ENCODE results near the gene VPS37D. TPM values are rescaled to one million over a fixed set of nuclear protein-coding genes. Genes with fewer than 3 reads are reported as not detected.
"Not testable (repeated sequence)": the region's sequence is repeated elsewhere in the genome, so short reads cannot be mapped to it uniquely, and the experiment has no call there.

Gene VPS37D
- total RNA-seq, 1 experiment from 2014 or later, result 8.7 TPM

DNA sequence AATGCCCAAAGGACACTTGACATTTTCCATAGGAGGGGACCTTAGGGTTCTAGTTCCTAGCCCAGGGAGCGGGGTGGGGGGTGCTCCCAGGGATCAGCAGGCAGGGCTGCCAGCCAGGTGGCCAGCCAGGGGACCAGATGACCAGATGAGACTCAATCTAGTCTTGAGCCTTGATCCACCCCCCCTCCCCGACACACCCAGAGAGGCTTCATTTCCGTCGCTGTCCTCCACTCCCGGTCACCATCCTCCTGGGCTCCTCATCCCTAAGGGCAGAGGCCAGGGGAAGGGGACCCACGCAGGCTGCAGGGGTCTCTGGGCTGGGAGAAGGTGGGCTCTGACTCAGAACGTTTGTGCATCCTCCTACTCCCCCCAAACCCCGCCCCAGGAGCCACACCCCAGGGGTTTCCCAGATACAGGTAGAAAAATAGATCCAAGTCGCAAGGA, 50.8 kb downstream of the VPS37D start:
- H3K4me3 ChIP-seq (ENCODE audit: low read depth, low read length, poor library complexity, severe bottlenecking), result peak overlapping the region; percentile 99
- H3K9me3 ChIP-seq (ENCODE audit: low read depth, low read length, poor library complexity, severe bottlenecking), result no peaks in the 10 kb centered on the region
- no peaks in the 10 kb centered on the region for H3K27me3 ChIP-seq (replicated peaks; ENCODE audit: insufficient read depth, low read depth, low read length, poor library complexity)
- no TSS peak for BruUV-seq (replicated peaks)
- no peak for DNase-seq (ENCODE audit: low spot score)
- ChIA-PET CTCF (no interaction called here), POLR2A (ENCODE audit: low non-redundant PET) (interaction anchor here (0.6 kb wide), 1 partner anchor 89 kb away, joined by 4 read pairs; no protein-coding TSS in a partner anchor)
- intact Hi-C loops (cut with micrococcal nuclease; ENCODE audit: unreplicated experiment), result loop anchor here (2.0 to 5.0 kb wide), 3 partner anchors 14 to 51 kb away; partner anchors contain the start of genes ABHD11 and VPS37D
- TF ChIP-seq EZH2 (IDR thresholded peaks at IDR 0.05; ENCODE audit: borderline replicate concordance, low read depth, low read length, poor library complexity, severe bottlenecking), result no peak
- TF ChIP-seq, protein P1, sequence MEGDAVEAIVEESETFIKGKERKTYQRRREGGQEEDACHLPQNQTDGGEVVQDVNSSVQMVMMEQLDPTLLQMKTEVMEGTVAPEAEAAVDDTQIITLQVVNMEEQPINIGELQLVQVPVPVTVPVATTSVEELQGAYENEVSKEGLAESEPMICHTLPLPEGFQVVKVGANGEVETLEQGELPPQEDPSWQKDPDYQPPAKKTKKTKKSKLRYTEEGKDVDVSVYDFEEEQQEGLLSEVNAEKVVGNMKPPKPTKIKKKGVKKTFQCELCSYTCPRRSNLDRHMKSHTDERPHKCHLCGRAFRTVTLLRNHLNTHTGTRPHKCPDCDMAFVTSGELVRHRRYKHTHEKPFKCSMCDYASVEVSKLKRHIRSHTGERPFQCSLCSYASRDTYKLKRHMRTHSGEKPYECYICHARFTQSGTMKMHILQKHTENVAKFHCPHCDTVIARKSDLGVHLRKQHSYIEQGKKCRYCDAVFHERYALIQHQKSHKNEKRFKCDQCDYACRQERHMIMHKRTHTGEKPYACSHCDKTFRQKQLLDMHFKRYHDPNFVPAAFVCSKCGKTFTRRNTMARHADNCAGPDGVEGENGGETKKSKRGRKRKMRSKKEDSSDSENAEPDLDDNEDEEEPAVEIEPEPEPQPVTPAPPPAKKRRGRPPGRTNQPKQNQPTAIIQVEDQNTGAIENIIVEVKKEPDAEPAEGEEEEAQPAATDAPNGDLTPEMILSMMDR (conservative IDR thresholded peaks at IDR 0.05; ENCODE audit: low read depth, low read length), result no peak
- H3K4me1 ChIP-seq (ENCODE audit: insufficient read depth, low read length, poor library complexity, severe bottlenecking), result peaks cover 38% of the 10 kb centered on the region
- H3K27ac ChIP-seq (ENCODE audit: low read depth, low read length, poor library complexity, severe bottlenecking), result peak overlapping the region; percentile 77
- H3K36me3 ChIP-seq (ENCODE audit: insufficient read depth, low read length, poor library complexity, severe bottlenecking), result no peaks in the 10 kb centered on the region

DNA sequence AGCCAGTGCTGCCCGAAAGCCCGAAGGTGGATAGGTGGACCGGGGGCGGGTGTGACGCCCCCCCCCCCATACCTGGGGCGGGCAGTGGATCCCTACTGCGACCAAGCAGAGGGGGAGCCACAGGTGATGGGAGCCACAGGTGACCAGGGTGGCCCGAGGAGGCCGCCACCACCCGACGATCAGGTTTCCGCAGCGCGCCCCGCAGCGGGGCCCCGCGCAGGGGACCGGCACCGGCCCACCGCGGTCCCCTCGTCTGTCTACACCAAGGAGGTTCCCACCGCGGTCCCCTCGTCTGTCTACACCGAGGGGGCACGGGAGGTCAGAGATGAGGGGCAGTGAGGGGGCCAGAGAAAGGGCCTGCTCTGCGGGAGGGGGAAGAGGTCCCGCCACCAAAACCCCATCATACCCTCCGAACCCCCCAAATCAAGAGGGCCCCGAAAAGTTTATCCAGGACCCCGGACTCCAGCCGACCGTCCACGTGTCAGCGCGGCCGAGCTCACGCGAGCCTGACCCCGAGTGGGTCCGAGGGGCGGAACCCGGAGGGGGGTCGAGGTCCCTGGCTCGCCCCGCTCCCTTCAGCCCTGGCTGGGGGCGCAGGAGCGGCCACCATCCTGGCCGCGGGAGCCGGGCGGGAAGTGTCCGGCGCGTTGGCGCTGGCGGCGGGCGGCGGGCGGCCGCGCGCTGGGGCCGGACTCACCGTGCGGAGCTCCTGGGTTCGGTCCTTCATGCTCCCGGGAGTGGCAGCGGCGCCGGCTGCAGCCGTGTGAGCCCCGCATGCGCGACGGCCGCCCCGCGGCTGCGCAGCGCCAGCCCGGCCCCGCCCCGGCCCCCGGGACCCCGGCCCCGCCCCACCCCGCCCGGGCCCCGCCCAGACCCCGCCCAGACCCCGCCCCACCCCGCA, 51.5 kb downstream of the VPS37D start, which contains the start of gene STX1A:
Gene STX1A (minus strand): TSS at position 765 of the 901 bp plus-strand sequence. CDS start 38 bp downstream, at position 727.
- H3K4me3 ChIP-seq (ENCODE audit: low read depth, low read length, poor library complexity, severe bottlenecking), result peak within 1 kb of the TSS; percentile 99
- intact Hi-C loops (cut with micrococcal nuclease; ENCODE audit: unreplicated experiment), result loop anchor here (1.0 to 5.0 kb wide), 4 partner anchors 14 to 52 kb away; partner anchors contain the start of genes ABHD11, BUD23, DNAJC30 and VPS37D
- H3K9me3 ChIP-seq (ENCODE audit: low read depth, low read length, poor library complexity, severe bottlenecking), result no peaks in the 10 kb centered on the region
- POLR2A ChIA-PET (ENCODE audit: low non-redundant PET), result no interaction called here
- H3K36me3 ChIP-seq (ENCODE audit: insufficient read depth, low read length, poor library complexity, severe bottlenecking), result no peaks in the 10 kb centered on the region
- peak within 1 kb of the TSS; percentile 77 for H3K27ac ChIP-seq (ENCODE audit: low read depth, low read length, poor library complexity, severe bottlenecking)
- no TSS peak for BruUV-seq (replicated peaks)
- no peaks in the 10 kb centered on the region for H3K27me3 ChIP-seq (replicated peaks; ENCODE audit: insufficient read depth, low read depth, low read length, poor library complexity)
- TF ChIP-seq, protein P1 (conservative IDR thresholded peaks at IDR 0.05; ENCODE audit: low read depth, low read length), result no peak
- TF ChIP-seq EZH2 (IDR thresholded peaks at IDR 0.05; ENCODE audit: borderline replicate concordance, low read depth, low read length, poor library complexity, severe bottlenecking), result no peak
- peaks cover 38% of the 10 kb centered on the region for H3K4me1 ChIP-seq (ENCODE audit: insufficient read depth, low read length, poor library complexity, severe bottlenecking)
- CTCF ChIA-PET, result interaction anchor here (1.0 kb wide), 1 partner anchor 15 kb away, joined by 3 read pairs; no protein-coding TSS in a partner anchor
- peak; percentile 82 for DNase-seq (ENCODE audit: low spot score)

DNA sequence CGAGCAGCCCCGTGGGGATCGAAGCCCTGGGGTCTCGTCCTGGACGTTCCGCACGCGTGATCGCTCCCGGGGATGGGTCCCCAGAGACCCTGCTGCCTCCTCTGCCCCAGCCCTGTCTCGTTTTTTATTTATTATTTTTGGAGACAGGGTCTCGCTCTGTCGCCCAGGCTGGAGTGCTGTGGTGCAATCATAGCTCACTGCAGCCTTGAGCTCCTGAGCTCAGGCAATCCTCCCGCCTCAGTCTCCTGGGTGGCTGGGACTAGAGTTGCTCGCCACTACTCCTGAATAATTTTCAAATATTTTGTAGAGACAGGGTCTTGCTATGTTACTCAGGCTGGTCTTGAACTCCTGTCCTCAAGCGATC, 52.2 kb downstream of the VPS37D start:
- no peak for DNase-seq (ENCODE audit: low spot score)
- H3K4me1 ChIP-seq (ENCODE audit: insufficient read depth, low read length, poor library complexity, severe bottlenecking), result peaks cover 38% of the 10 kb centered on the region
- intact Hi-C loops (cut with micrococcal nuclease; ENCODE audit: unreplicated experiment), result loop anchor here (1.0 to 5.0 kb wide), 4 partner anchors 15 to 52 kb away; partner anchors contain the start of genes ABHD11, BUD23, DNAJC30 and VPS37D
- no TSS peak for BruUV-seq (replicated peaks)
- POLR2A ChIA-PET (ENCODE audit: low non-redundant PET), result no interaction called here
- CTCF ChIA-PET, result interaction anchor here (1.0 kb wide), 1 partner anchor 15 kb away, joined by 3 read pairs; no protein-coding TSS in a partner anchor
- H3K9me3 ChIP-seq (ENCODE audit: low read depth, low read length, poor library complexity, severe bottlenecking), result no peaks in the 10 kb centered on the region
- H3K36me3 ChIP-seq (ENCODE audit: insufficient read depth, low read length, poor library complexity, severe bottlenecking), result no peaks in the 10 kb centered on the region
- TF ChIP-seq, protein P1 (conservative IDR thresholded peaks at IDR 0.05; ENCODE audit: low read depth, low read length), result no peak
- TF ChIP-seq EZH2 (IDR thresholded peaks at IDR 0.05; ENCODE audit: borderline replicate concordance, low read depth, low read length, poor library complexity, severe bottlenecking), result no peak
- H3K4me3 ChIP-seq (ENCODE audit: low read depth, low read length, poor library complexity, severe bottlenecking), result peak overlapping the region; percentile 99
- no peak overlapping the region for H3K27ac ChIP-seq (ENCODE audit: low read depth, low read length, poor library complexity, severe bottlenecking)
- H3K27me3 ChIP-seq (replicated peaks; ENCODE audit: insufficient read depth, low read depth, low read length, poor library complexity), result no peaks in the 10 kb centered on the region

DNA sequence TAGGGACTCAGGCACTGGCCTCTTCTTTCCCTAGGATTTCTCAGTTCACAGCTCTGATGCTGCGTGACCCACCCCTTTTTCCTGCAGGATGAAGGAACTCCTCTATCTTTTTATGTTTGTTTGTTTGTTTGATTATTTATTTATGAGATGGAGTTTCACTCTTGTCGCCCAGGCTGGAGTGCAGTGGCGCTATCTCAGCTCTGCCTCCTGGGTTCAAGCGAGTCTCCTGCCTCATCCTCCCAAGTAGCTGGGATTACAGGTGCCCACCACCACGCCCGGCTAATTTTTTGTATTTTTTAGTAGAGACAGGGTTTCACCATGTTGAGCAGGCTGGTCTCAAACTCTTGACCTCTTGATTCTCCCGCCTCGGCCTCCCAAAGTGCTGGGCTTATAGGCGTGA, 52.8 kb downstream of the VPS37D start:
- H3K4me3 ChIP-seq (ENCODE audit: low read depth, low read length, poor library complexity, severe bottlenecking); intact Hi-C loops (cut with micrococcal nuclease; ENCODE audit: unreplicated experiment); POLR2A ChIA-PET (ENCODE audit: low non-redundant PET); H3K27ac ChIP-seq (ENCODE audit: low read depth, low read length, poor library complexity, severe bottlenecking); DNase-seq (ENCODE audit: low spot score); H3K9me3 ChIP-seq (ENCODE audit: low read depth, low read length, poor library complexity, severe bottlenecking); H3K27me3 ChIP-seq (replicated peaks; ENCODE audit: insufficient read depth, low read depth, low read length, poor library complexity); BruUV-seq (replicated peaks); H3K36me3 ChIP-seq (ENCODE audit: insufficient read depth, low read length, poor library complexity, severe bottlenecking): not testable (repeated sequence)
- H3K4me1 ChIP-seq (ENCODE audit: insufficient read depth, low read length, poor library complexity, severe bottlenecking), result peaks cover 36% of the 10 kb centered on the region
- CTCF ChIA-PET, result interaction anchor here (1.0 kb wide), 1 partner anchor 14 kb away, joined by 3 read pairs; no protein-coding TSS in a partner anchor
